ENCODE data around the gene SNTG2. TPM values are rescaled to one million over a fixed set of nuclear protein-coding genes. Genes with fewer than 3 reads are reported as not detected.
A peak's percentile ranks its signal among the peaks of the same experiment; 100 is the strongest.

SNTG2 gene
- total RNA-seq, 1 experiment from 2014 or later = 20.5 TPM

DNA sequence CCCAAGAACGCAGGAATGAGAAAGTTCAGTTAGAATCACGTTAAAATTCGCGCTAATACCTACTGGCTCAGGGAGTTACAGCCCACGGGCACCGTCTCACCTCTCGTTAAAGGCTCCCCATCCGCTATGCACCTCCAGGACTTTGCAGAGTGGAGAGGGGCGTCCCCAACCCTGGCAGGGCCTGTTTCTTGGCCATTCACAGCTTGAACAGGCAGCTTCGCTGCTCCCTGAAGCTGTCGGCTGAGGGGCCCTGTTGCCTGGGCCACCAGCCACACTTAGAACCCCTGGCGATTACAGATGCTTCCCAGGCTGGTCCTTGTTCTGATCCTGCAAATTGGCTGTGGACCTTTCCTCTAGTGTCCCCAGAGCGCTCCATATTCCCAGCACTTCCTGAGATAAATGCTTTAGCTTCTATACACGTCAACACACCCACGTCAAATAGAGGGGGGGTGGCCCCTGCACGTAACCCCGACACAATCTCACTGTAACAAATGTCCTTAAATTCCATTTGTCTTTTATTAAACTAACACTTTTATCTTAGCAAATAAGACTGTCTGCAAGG, 16.8 kb upstream of the SNTG2 start:
- Mint-ChIP-seq H3K4me3 (no peak overlapping the region), H3K27me3 (ENCODE audit: low read depth) (peaks cover 69% of the 10 kb centered on the region), H3K36me3 (peaks cover 11% of the 10 kb centered on the region), H3K27ac (peak overlapping the region; percentile 19; the same call in 1 of the 2 replicates), H3K9me3 (peaks cover 11% of the 10 kb centered on the region), H3K4me1 (peaks cover 32% of the 10 kb centered on the region)
- ChIA-PET CTCF (interaction anchor here (0.6 to 1.4 kb wide), 4 partner anchors 16 to 218 kb away, joined by 3 to 6 read pairs (median 4); partner anchors contain the start of gene SNTG2), POLR2A (no interaction called here)
- DNase-seq (ENCODE audit: low spot score) = no peak
- TF ChIP-seq, protein P1, sequence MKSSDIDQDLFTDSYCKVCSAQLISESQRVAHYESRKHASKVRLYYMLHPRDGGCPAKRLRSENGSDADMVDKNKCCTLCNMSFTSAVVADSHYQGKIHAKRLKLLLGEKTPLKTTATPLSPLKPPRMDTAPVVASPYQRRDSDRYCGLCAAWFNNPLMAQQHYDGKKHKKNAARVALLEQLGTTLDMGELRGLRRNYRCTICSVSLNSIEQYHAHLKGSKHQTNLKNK (CRISPR knock-in tag; IDR thresholded peaks at IDR 0.05) = no peak
- TF ChIP-seq ZNF138 (CRISPR knock-in tag; conservative IDR thresholded peaks at IDR 0.05) (no peak), NR1H2 (CRISPR knock-in tag; IDR thresholded peaks at IDR 0.05) (no peak), ZNF423 (CRISPR knock-in tag; IDR thresholded peaks at IDR 0.05) (no peak), ZNF281 (CRISPR knock-in tag; IDR thresholded peaks at IDR 0.05) (no peak), TEAD4 (CRISPR knock-in tag; IDR thresholded peaks at IDR 0.05) (no peak), ATF3 (CRISPR knock-in tag; conservative IDR thresholded peaks at IDR 0.05) (no peak), SMAD3 (CRISPR knock-in tag; IDR thresholded peaks at IDR 0.05; ENCODE audit: borderline replicate concordance) (no peak), NFE2L1 (CRISPR knock-in tag; IDR thresholded peaks at IDR 0.05) (no peak), ERG (CRISPR knock-in tag; IDR thresholded peaks at IDR 0.05) (no peak), ZNF416 (CRISPR knock-in tag; IDR thresholded peaks at IDR 0.05) (no peak), NFYB (CRISPR knock-in tag; conservative IDR thresholded peaks at IDR 0.05; ENCODE audit: low read depth) (no peak), ZNF219 (CRISPR knock-in tag; IDR thresholded peaks at IDR 0.05; ENCODE audit: borderline replicate concordance) (no peak), CREM (CRISPR knock-in tag; IDR thresholded peaks at IDR 0.05) (no peak)
- TF ChIP-seq, protein P2, sequence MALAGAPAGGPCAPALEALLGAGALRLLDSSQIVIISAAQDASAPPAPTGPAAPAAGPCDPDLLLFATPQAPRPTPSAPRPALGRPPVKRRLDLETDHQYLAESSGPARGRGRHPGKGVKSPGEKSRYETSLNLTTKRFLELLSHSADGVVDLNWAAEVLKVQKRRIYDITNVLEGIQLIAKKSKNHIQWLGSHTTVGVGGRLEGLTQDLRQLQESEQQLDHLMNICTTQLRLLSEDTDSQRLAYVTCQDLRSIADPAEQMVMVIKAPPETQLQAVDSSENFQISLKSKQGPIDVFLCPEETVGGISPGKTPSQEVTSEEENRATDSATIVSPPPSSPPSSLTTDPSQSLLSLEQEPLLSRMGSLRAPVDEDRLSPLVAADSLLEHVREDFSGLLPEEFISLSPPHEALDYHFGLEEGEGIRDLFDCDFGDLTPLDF (CRISPR knock-in tag; IDR thresholded peaks at IDR 0.05) = no peak
- ATAC-seq = peak; percentile 54

- no peak overlapping the region for H3K4me3 Mint-ChIP-seq
- H3K9me3 Mint-ChIP-seq = peaks cover 11% of the 10 kb centered on the region
- H3K4me1 Mint-ChIP-seq = peaks cover 18% of the 10 kb centered on the region
- H3K36me3 Mint-ChIP-seq = peaks cover 11% of the 10 kb centered on the region
- ChIA-PET POLR2A (no interaction called here), CTCF (interaction anchor here (1.0 kb wide), 2 partner anchors 51 to 222 kb away, joined by 3 read pairs; no protein-coding TSS in a partner anchor)
- DNase-seq (ENCODE audit: low spot score) (no peak), ATAC-seq (no peak)
- peaks cover 57% of the 10 kb centered on the region for H3K27me3 Mint-ChIP-seq (ENCODE audit: low read depth)
- no peak overlapping the region for H3K27ac Mint-ChIP-seq
- TF ChIP-seq CREB1 (CRISPR knock-in tag; IDR thresholded peaks at IDR 0.05) (no peak), CBFB (CRISPR knock-in tag; IDR thresholded peaks at IDR 0.05; ENCODE audit: low read depth) (no peak), MAX (CRISPR knock-in tag; IDR thresholded peaks at IDR 0.05) (no peak), ESRRA (CRISPR knock-in tag; IDR thresholded peaks at IDR 0.05; ENCODE audit: borderline replicate concordance) (no peak), ZNF121 (CRISPR knock-in tag; IDR thresholded peaks at IDR 0.05) (no peak), RORB (CRISPR knock-in tag; IDR thresholded peaks at IDR 0.05) (no peak), ZNF532 (CRISPR knock-in tag; IDR thresholded peaks at IDR 0.05; ENCODE audit: borderline replicate concordance) (no peak), ZNF232 (CRISPR knock-in tag; IDR thresholded peaks at IDR 0.05) (no peak)
- TF ChIP-seq, protein P1 (CRISPR knock-in tag; IDR thresholded peaks at IDR 0.05) = no peak
Measured at GRCh38 chr2:937530-937929, 13.1 kb upstream of the SNTG2 start.
